Measurements from ENCODE around the gene NOB1. TPM values are rescaled to one million over a fixed set of nuclear protein-coding genes. Genes with fewer than 3 reads are reported as not detected.

The NOB1 gene
- total and polyA plus RNA-seq, 8 donors, result 4.9 to 76.4 (median 52.7) TPM

DNA sequence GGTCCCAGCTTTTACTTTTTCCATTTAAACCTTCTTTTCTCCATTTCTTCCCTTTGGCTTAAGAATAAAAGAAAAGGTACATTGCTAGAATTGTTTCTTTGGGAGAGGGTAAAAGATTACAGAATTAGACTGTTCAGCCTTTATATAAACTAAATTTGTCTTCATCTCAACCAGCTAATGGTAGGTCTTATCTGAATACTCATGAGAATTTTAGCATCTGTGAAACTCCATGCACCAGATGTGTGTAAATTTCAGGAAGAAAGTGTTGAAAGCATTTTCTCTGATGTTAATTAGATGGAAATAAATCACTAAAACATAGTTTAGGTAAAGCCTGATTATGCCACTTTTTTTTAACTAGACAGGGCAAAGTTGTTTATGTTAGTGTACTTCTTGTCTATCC, 53.3 kb downstream of the NOB1 start:
- peaks cover 0 to 6% (median 2%) of the 10 kb centered on the region in 4 donors for H3K4me1 ChIP-seq
- no peaks in the 10 kb centered on the region for H3K9me3 ChIP-seq
- intact Hi-C loops (cut with DNase I; ENCODE audit: low total_unique reads), result no loop called here
- peaks cover 7 to 80% (median 60%) of the 10 kb centered on the region in 4 donors for H3K36me3 ChIP-seq
- TF ChIP-seq EP300 (IDR thresholded peaks at IDR 0.05), result no peak
- no peak for TF ChIP-seq POLR2AphosphoS5 (IDR thresholded peaks at IDR 0.05)
- TF ChIP-seq, protein P1, sequence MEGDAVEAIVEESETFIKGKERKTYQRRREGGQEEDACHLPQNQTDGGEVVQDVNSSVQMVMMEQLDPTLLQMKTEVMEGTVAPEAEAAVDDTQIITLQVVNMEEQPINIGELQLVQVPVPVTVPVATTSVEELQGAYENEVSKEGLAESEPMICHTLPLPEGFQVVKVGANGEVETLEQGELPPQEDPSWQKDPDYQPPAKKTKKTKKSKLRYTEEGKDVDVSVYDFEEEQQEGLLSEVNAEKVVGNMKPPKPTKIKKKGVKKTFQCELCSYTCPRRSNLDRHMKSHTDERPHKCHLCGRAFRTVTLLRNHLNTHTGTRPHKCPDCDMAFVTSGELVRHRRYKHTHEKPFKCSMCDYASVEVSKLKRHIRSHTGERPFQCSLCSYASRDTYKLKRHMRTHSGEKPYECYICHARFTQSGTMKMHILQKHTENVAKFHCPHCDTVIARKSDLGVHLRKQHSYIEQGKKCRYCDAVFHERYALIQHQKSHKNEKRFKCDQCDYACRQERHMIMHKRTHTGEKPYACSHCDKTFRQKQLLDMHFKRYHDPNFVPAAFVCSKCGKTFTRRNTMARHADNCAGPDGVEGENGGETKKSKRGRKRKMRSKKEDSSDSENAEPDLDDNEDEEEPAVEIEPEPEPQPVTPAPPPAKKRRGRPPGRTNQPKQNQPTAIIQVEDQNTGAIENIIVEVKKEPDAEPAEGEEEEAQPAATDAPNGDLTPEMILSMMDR (IDR thresholded peaks at IDR 0.05), result no peak
- TF ChIP-seq POLR2A (IDR thresholded peaks at IDR 0.05), result no peak
- no peak overlapping the region for H3K4me3 ChIP-seq
- no peaks in the 10 kb centered on the region for H3K27me3 ChIP-seq
- no peak for DNase-seq
- no peak overlapping the region for H3K27ac ChIP-seq

- 84 to 97% (median 92%) methylated on average over 1 of the region's 1 CpG for WGBS, 5 donors
- H3K9me3 ChIP-seq, result no peaks in the 10 kb centered on the region
- TF ChIP-seq, protein P1 (IDR thresholded peaks at IDR 0.05), result no peak
Observed at GRCh38 chr16:69699915-69700314, 54.8 kb downstream of the NOB1 start.

GRCh38 chr16:69698404-69698803, 56.3 kb downstream of the NOB1 start:
- TF ChIP-seq, protein P1 (IDR thresholded peaks at IDR 0.05), result no peak
- no peak for TF ChIP-seq EP300 (IDR thresholded peaks at IDR 0.05)
- no peak for TF ChIP-seq POLR2AphosphoS5 (IDR thresholded peaks at IDR 0.05)
- no peak for TF ChIP-seq POLR2A (IDR thresholded peaks at IDR 0.05)
- Histone ChIP-seq H3K27ac (no peak overlapping the region), H3K36me3 (peaks cover 25 to 90% (median 82%) of the 10 kb centered on the region in 4 donors), H3K27me3 (no peaks in the 10 kb centered on the region), H3K4me3 (no peak overlapping the region), H3K9me3 (no peaks in the 10 kb centered on the region), H3K4me1 (no peaks in the 10 kb centered on the region)
- intact Hi-C loops (cut with DNase I; ENCODE audit: low total_unique reads), result no loop called here
- 84 to 92% (median 90%) methylated on average over 3 of the region's 3 CpGs for WGBS, 5 donors
- no peak for DNase-seq

More at GRCh38 chr16:69699915-69700314, 54.8 kb downstream of the NOB1 start:
- no peaks in the 10 kb centered on the region for H3K4me1 ChIP-seq
- intact Hi-C loops (cut with DNase I; ENCODE audit: low total_unique reads), result no loop called here
- no peak for DNase-seq
- peaks cover 12 to 90% (median 73%) of the 10 kb centered on the region in 4 donors for H3K36me3 ChIP-seq
- H3K27me3 ChIP-seq, result no peaks in the 10 kb centered on the region
- no peak overlapping the region for H3K4me3 ChIP-seq
- H3K27ac ChIP-seq, result no peak overlapping the region

- no peak for DNase-seq
- no peak overlapping the region for H3K27ac ChIP-seq
- peaks cover 45 to 99% (median 94%) of the 10 kb centered on the region in 4 donors for H3K36me3 ChIP-seq
- H3K9me3 ChIP-seq, result no peaks in the 10 kb centered on the region
- intact Hi-C loops (cut with DNase I; ENCODE audit: low total_unique reads), result no loop called here
- TF ChIP-seq, protein P1 (IDR thresholded peaks at IDR 0.05), result no peak
- no peak for TF ChIP-seq POLR2A (IDR thresholded peaks at IDR 0.05)
- TF ChIP-seq POLR2AphosphoS5 (IDR thresholded peaks at IDR 0.05), result no peak
- no peak for TF ChIP-seq EP300 (IDR thresholded peaks at IDR 0.05)
- H3K4me3 ChIP-seq, result no peak overlapping the region
- no peaks in the 10 kb centered on the region for H3K4me1 ChIP-seq
- H3K27me3 ChIP-seq, result no peaks in the 10 kb centered on the region
- WGBS, 5 donors, result 95 to 100% (median 99%) methylated on average over 2 of the region's 2 CpGs
Observed at GRCh38 chr16:69693916-69694315, 60.8 kb downstream of the NOB1 start.
